ENCODE results near the gene CARD9. TPM values are rescaled to one million over a fixed set of nuclear protein-coding genes. Genes with fewer than 3 reads are reported as not detected.

Gene CARD9
- total and polyA plus RNA-seq, 2 of the 8 experiments (the other 6 are each of a cell fraction or from before 2014, with no cell fraction given): 0.15 to 1.1 TPM

- TF ChIP-seq SIN3A (conservative IDR thresholded peaks at IDR 0.05 in 1 of 2, IDR thresholded peaks at IDR 0.05 in 1 of 2; ENCODE audit: low read depth in 1 of 2, low read length in 2 of 2) (no peak), CHD7 (IDR thresholded peaks at IDR 0.05; ENCODE audit: insufficient replicate concordance, low read length) (no peak), CTBP2 (IDR thresholded peaks at IDR 0.05; ENCODE audit: borderline replicate concordance, insufficient read depth, insufficient read length, low read length) (no peak)
Observed at GRCh38 chr9:136409557-136410455, 36.3 kb upstream of the CARD9 start (continued).
